ENCODE results near the gene MAVS.

DNA sequence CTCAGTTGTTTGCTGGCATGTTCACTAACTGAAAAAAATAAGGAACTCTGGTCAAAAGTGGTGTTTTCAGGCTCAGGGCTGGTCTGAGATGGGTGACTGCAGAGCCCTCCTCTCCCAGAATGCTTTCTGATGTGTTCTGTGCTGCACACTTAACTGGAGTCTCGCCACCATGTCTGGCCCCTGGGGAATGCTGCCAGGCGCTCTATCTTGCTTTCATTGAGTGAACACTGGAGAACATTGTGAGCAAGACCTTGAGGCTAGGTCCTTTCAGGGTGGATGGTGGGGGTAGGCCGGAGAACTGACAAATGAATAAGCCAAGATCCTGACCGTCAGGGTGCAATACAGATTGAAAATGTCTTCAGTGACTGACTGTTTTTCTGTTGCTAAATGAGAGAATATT is 62.0 kb downstream of the MAVS start:
- TF ChIP-seq, protein P1, sequence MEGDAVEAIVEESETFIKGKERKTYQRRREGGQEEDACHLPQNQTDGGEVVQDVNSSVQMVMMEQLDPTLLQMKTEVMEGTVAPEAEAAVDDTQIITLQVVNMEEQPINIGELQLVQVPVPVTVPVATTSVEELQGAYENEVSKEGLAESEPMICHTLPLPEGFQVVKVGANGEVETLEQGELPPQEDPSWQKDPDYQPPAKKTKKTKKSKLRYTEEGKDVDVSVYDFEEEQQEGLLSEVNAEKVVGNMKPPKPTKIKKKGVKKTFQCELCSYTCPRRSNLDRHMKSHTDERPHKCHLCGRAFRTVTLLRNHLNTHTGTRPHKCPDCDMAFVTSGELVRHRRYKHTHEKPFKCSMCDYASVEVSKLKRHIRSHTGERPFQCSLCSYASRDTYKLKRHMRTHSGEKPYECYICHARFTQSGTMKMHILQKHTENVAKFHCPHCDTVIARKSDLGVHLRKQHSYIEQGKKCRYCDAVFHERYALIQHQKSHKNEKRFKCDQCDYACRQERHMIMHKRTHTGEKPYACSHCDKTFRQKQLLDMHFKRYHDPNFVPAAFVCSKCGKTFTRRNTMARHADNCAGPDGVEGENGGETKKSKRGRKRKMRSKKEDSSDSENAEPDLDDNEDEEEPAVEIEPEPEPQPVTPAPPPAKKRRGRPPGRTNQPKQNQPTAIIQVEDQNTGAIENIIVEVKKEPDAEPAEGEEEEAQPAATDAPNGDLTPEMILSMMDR (IDR thresholded peaks at IDR 0.05), result no peak
- no peak for TF ChIP-seq POLR2A (IDR thresholded peaks at IDR 0.05)
